Kidney tubule cell (primary cell): ENCODE measurements around the gene CEP19.
"Not testable (repeated sequence)": the region's sequence is repeated elsewhere in the genome, so short reads cannot be mapped to it uniquely, and the experiment has no call there.

Experiments
- DNase-seq: peaks from one replicate; pipeline ENCODE4 v3.0.0-alpha.2; 2018; ENCODE audit warnings: low spot score

Gene CEP19, protein sequence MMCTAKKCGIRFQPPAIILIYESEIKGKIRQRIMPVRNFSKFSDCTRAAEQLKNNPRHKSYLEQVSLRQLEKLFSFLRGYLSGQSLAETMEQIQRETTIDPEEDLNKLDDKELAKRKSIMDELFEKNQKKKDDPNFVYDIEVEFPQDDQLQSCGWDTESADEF

DNA sequence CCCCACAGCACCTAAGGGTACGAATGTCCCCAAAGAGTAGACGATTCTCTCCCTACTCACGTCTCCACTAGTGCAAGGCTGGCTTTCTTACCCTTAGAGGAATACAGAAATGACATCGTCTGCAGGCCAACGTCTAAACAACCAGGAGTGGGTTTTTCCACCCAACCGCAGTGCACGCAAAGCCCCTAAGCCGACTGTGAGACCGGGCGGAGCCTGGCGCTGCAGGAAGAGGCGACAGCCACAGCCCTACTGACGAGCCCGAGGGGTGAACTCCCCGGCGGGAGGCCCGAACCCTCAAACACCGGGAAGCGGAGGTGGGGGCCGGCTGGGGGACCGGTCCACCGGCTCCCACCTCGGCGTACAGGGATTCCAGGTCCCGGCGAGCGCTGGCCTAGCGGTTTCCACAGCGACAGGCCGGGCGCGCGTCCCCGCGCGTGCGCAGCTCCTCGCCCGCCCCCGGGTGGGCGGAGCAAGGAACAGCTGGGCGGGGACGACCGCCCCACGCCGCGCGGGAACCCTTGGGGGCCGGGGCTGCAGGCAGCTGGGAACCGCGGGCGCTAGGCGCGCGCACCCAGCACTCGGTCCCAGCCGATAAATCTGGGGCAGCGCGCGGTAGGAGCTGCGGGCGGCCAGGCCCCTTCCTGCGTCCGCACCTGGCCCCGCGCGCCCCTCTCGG lies at the start of gene CEP19, which contains the start of gene PIGX:
Gene CEP19, minus strand, starts transcription at position 413 of the 676 bp plus-strand sequence. CDS start 3,593 bp downstream, outside the sequence.
Gene PIGX, plus strand, starts transcription at position 540 of the 676 bp plus-strand sequence.
- DNase-seq: peak; percentile 89

DNA sequence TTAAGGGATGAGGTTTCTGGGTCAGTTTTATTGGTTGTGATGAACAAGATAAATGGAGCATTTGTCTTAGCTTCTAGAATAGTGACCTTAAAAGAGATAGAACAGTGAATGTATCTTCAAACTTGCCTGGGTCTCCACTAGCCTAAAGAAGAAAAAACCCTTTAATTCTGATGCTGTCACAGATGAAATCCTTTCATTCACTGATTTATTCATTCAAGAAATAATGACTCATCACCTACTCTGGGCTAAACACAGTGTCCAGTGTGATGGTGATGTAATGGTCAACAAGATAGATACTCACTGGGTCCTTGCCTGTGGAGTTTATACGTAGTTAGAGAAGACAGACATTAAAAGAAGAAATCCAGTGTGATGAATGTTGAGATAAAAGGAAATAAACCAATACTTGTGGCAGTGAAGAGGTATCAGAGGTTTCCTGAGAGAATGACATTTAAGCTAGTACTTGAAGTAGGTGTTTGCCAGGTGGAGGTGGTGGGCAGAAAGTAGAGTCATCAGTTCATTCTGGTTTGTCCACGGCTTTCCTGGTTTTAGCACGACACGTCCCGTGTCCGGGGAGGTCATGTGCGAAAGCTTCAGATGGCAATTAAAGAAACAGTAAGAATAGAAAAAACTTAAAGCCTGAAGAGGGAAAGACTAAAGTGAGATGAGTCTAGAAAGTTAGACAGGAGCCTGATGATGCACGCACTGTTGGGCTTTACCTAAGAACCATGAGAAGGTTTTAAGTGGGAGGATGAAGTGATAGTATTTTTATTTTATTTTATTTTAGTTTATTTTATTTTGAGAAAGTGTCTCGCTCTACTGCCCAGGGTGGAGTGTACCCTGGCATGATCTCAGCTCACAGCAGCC lies 46.1 kb upstream of the CEP19 start:
- peak; percentile 86 for DNase-seq

DNA sequence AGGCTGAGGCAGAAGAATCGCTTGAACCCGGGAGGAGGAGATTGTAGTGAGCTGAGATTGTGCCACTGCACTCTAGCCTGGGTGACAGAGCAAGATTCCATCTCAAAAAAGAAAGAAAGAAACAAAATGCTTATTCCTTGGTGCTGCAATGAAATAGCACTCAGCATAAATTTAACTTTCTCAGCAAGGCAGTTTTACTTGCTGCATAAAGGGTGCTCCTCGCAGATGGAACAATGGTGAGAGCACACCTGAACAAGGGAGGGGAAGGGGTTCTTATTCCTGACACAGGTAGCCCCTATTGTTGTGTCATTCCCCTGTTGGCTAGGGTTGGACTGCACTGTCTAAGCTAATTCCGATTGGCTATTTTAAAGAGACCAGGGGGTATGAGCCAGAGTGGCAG lies 44.7 kb upstream of the CEP19 start:
- DNase-seq: no peak

DNA sequence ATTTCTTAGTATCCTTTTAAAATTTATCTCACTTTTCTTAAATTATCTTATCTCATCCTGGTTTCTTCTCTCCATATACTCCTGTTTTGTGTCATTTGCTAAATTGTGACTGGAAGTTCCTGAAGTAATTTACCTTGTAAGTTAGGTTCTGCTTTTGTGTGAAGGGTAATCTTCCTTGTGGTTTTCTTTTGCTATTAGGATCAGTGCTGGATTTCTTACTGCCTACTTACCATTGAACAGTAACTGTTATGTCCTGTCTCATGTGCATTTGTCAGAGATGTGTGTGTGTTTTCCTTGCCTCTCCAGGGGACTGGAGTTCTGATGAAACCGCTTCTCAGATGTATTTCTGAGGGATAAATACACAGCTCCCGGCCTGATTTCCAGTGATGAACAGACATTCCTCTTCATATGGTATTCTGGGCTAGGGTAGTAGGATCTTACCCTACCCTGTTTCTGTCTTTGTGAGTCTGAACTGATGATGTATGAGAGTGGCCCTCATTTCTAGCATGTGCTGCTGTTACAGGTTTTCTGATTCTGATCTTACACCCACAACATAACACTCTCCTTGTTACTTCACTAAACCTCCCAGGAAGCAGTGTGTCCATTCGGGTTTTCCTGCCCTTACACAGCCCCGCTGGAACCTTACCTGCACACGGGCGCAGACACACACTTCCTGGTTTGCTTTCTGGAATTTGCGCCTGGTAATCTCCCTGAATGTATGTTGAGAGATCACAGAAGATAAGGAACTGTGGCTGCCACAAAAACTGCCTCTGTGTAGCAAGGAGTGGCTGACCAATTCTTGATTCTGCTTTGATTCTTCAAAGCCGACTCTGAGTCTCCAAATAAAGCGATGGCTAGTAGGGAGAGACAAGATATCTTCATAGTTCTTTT lies 42.3 kb upstream of the CEP19 start:
- no peak for DNase-seq

DNA sequence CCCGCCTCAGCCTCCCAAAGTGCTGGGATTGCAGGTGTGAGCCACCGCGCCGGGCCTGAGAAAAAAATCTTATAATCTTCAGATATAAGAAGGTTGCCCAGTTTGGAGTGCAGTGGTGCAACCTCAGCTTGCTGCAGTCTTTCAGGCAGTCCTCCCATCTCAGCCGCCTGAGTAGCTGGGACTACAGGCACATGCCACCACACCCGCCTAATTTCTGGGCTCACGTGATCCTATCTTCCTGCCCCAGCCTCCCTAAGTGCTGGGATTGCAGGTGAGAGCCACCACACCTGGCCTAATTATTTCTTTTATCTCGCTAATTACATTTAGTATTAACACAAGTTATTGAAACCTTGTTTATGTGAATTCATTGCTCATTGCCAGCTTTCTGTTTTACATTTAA lies 41.2 kb upstream of the CEP19 start:
- DNase-seq: no peak

DNA sequence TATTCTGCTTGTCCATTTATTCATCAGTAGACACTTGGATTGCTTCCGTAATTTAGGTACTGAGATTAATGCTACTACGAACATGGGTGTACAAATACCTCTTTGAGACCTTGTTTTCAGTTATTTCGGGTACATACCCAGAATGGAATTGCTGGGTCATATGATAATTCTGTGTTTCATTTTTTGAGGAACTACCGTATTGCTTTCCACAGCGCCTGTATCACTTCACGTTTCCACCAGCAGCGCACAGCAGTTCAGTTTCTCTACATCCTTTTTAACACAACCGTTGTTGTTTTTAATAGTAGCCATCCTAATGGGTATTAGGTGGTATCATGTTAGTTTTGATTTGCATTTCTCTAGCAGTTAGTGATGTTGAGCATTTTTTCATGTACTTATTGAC lies 37.1 kb upstream of the CEP19 start:
- no peak for DNase-seq

DNA sequence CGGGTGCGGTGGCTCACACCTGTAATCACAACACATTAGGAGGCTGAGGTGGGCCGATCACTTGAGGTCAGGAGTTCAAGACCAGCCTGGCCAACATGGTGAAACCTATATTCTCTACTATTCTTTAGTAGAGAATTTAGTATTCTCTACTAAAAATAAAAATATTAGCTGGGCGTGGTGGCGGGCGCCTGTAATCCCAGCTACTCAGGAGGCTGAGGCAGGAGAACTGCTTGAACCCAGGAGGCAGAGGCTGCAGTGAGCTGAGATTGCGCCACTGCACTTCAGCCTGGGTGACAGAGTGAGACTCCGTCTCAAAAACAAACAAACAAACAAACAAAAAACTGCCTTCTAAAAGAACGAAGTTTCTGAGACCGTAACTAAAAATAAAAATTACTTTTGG lies 31.5 kb upstream of the CEP19 start:
- DNase-seq: not testable (repeated sequence)

DNA sequence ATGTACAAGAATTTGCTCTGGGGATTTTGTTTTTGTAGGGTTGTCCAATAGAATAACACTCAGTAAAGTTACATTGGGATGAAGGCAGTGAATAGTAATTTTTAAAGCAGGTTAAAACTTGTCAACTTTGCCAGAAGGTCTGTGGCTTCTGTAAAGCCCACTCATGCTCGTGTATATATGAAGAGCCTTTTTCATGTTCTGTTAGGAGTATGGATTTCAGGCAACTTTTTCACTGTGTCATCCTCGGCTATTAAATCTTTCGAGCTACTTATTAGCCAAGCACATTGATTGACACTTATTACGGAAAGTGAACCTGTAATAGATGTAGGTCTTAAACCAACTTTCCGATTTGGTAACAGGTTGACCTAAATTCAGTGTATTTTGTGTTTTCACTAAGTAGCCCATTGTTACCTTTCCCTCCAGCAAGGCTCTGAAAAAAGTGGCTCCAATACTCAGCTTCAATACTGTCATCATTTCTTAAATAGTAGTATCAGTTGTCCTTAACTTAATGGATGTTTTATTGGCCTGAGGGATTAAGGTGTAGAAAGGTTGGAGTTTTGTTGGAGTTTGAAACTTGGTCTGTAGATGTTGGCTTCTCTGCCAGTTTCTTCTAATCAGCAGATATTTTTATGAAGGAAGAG lies 29.3 kb upstream of the CEP19 start:
- peak; percentile 47 for DNase-seq

DNA sequence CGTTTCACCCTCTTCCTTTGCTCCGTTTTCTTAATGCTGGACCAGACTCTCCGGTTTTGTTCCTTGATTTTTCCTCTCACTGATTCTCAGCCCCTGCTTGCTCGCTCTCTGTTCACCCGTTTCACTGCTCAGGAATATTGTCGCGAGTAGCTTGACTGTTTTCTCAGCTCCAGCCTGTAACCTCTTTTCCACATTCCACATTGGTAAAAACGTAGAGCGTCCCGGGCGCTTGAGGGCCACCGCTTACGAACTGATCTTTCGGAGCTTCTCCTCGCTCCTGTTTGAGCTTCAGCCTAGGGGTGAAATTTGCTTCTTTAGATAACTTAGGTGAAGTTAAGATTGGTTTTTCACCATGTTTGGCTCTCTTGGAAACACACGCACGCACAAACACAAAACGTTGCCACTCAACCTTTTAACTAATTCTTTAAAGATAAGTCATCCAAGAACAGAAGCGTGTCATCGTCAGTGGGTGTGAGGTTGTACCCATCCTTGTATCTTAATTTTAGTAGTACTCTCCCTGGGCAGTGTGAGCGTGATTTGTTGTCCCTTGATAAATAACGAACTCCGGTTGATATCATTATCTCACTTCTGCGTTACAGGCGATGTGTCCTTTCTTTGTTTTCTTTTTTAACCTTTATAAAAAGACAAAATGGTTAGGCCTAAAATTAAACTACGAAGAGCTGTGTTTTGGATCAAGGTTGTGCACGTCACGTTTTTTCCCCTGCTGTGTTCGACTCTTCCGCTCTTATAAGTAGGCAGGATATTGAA lies 28.6 kb upstream of the CEP19 start:
- DNase-seq: peak; percentile 81

DNA sequence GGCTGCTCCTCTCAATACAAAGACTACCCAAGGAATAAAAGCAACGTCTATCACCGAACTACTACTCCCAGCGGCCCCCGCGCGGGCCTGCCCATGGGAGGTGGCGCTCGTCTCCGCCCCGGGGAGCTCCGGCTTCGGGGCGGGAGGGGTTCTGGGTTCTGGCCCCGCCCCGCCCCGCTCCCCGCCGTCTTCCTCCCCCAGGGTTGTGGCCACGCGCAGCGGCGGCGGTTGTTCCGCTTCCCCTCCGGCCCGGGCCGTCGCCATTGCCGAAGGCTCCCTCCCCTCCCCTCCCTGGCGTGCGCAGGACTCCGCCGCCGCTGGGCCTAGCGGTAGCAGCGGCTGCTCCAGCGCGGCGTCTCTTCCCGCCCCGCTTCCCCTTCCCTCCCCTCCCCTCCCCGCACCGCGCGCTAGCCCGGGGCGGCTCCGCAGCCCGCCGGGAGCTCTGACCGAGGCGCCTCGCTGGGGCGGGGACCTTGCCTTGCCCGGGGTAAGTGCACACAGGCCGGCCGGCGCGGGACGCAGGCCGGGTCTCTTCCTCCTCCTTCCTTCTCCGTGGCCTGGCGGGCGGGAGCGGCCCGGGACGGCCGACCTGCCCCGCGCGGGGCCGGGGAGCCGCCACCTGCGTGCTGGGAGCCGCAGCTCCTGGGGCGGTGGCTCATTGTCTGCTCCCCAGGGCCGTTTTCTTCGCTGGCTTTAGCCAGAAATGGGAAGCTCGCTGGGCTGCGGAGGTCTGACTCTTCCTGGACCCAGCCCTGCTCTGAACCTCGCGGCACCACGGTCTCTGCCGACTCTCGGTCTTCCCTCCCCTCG lies 27.8 kb upstream of the CEP19 start, which contains the start of gene PAK2:
Gene PAK2, plus strand, starts transcription at position 187 of the 810 bp plus-strand sequence. CDS start 42,790 bp downstream, outside the sequence.
- DNase-seq: peak; percentile 92

DNA sequence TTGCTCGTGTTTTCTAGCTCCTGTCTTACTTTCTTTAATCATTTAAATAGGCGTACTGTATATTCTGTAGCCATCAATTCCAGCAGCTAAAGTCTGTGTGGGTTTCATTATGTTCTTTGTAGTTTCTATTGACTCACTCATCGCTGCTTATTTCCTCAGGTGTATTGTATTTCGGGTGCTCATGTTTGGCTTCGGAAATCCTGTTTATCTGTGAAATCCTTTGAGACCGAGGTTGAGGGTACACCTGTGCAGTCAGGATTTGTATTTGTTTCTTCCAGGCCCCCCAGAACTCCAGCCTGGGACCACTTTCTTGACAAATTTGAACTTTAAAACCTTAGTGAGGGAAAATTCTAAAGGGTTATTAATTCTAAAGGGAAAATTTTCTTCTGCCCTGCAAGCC lies 25.6 kb upstream of the CEP19 start:
- no peak for DNase-seq

DNA sequence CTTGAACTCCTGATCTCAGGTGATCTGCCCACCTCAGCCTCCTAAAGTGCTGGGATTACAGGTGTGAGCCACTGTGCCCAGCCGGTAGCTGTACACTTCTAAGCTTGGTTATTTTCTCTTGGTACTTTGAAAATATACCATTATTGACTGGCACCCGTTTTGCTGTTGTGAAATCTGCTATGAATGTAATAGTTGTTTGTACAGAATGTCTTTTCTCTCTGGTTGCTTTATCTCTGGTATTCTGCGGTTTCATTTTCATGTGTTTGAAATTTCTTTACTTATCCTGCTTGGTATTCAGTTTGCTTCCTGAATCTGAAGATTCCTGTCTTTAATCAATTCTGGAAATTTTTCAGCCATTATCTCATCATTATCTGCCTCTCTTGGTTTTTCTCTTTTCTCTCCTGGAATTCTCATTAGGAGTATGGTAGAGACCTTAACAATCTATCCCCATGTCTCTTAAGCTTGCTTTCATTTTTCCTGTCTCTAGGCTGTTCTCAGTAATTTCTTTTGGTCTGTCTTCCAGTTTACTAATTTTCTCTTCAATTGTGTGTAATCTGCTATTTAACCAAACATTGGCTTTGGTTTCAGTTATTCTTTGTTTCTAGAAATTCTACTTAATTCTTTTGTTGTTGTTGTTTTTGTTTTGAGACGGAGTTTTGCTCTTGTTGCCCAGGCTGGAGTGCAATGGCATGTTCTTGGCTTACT lies 24.8 kb upstream of the CEP19 start:
- DNase-seq: no peak

DNA sequence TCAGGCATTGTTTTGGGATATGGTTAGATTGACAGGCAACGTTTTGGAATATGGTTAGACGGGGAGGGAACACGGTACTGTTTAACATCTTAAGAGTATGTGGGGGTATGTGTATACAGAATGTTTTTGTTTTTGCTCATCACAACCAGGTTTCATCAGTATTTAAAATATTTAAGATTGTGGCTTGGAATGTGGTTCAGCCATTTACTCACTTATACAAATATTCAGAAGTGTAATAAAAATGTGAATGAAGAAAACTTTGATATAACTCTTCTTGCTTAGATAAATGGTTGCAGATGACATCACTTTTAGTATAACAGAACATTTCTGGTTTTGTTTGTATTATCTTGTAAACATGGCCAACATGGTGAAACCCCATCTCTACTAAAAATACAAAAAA lies 23.7 kb upstream of the CEP19 start:
- no peak for DNase-seq

DNA sequence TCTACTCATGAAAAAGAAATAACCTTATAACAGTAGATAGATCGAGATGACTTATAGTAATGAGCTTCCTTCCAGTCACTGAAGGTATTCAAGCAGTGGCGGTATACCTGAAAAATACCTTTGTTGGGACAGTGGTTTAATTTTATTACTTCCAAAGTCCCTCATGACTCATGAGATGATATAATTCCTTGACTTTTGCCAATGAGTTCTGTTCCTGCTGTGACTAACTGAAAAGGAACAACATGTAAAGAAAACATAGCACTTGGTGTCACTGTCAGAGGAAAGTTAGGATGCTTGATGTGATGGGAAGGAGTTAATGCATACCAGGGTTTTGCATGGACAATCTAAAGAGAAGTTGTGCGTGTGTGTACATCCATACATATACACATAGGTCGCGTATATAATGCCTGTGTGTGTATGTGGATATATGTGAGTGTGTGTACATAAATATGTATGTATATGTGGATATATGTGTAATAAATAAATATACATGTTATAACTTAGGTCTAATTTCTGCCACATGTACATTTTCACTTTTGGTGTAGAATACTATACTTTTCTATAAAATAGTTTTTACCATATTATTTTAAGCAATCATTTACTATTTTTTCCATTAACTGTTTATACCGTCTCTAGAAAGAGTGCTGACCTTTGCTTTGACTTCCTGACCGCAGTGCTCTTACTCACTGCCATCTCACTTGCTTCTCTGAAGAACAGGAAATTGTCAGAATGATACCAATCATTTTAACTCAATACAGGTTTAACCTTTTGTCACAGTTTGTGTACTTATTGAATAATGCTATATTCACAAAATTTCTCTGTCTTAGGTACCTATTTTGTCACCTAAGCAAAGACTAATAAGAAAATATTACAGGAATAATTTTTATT lies 15.0 kb upstream of the CEP19 start:
- DNase-seq: peak; percentile 84

DNA sequence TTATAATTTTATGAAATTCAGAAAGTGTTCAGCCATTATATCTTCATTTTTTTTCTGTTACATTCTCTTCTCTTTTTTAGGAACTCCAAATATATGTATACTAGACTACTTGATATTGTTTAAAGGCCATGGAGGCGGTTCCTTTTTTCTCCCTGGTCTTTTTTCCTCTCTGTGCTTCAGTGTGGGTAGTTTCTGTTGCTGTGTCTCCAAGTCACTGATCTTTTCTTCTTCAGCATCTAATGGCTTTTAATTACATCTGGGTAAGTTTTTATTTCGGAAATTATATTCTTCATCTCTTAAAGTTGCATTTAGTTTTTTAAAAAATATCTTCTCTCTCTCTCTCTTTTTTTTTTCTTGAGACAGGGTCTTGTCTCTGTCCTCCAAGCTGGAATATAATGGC lies 9.0 kb upstream of the CEP19 start:
- DNase-seq: no peak

DNA sequence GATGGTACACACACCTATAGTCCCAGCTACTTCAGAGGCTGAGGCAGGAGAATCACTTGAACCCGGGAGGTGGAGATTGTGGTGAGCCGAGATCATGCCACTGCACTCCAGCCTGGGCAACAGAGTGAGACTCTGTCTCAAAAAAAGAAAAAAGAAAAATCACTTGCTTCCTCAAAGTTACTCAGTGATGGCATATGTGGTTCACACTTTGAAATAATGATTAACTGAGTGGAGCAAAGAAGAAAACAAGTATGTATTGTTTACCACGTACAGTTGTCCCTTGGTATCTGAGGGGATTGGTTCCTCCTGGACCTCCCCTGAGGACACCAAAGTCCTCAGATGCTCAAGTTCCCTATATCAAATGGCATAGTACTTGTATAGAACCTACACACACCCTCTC lies 5.1 kb upstream of the CEP19 start:
- DNase-seq: peak; percentile 64

DNA sequence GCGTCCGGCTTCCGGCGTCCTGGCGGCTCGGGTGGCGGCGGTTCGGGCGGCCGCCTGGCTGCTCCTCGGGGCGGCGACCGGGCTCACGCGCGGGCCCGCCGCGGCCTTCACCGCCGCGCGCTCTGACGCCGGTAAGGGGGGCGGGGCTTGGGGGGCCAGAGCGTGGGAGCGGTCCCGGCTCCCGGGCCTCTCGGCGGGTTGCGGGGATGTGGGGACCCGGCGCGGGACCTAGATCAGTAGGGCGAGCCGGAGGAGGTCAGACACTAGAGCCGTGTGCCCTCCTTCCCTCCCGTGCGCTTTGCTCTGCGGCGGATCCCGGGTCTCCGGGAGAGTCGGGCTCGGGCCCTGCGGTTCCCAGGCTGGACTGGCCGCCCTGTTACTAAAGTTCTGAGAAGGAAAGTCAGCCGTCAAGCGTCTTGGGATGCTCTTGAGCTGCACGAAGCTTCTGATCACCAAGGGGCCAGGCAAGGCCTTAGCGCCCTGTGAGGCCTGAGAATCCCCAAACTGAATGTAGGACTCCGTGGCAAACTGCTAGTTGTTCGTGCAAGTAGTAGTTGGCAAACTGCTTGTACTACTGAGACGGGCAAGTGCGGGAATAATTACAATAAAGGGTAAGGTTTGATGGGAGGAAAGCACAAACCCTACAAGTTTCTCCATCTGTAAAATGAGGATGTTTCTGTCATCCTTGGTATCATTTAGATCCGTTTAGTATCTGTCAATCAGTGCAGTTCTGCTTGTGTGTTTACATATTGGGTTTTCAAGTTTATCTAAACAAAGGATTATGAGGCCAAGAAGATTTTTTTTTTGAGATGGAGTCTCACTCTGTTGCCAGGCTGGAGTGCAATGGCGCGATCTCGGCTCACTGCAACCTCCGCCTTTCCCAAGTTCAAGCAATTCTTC lies 714 bp upstream of the CEP19 start:
- peak; percentile 37 for DNase-seq
